ACHN (cell line): ENCODE measurements around the gene SF3B6.
A peak's percentile ranks its signal among the peaks of the same experiment; 100 is the strongest.
"Not testable (repeated sequence)": the region's sequence is repeated elsewhere in the genome, so short reads cannot be mapped to it uniquely, and the experiment has no call there.

ENCODE experiments used
- DNase-seq: peaks from one replicate; pipeline ENCODE4 v3.0.0-alpha.2; 2015
- in situ Hi-C: cut with HindIII; loops from 2 replicates; pipeline ENCODE4 v1.10.0; 2017; ENCODE audit warnings: low sequenced_read_pairs, low pct_ligation_motif_present, low pct_unique_long_range_greater_than_20kb

The SF3B6 gene

DNA sequence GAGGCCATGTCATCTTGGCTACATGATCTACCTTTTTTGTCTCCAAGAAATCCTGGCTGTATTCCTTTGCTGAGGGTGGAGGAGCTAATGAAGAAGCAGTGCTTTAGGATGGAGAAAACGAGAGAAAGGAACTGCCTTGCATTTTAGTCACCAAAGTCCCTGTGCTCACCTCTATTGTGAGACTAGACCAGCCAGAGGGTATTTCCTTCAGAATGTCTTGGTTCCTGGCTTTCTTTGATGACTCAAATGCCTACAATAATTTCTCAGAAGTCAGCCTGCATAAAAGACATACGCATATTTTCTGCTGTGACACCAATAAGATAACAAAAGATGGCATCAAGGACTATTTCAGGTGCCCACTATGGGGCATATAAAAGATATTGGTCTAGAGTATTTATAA lies 10.8 kb downstream of the SF3B6 start:
- no peak for DNase-seq
- in situ Hi-C loops: no loop called here

DNA sequence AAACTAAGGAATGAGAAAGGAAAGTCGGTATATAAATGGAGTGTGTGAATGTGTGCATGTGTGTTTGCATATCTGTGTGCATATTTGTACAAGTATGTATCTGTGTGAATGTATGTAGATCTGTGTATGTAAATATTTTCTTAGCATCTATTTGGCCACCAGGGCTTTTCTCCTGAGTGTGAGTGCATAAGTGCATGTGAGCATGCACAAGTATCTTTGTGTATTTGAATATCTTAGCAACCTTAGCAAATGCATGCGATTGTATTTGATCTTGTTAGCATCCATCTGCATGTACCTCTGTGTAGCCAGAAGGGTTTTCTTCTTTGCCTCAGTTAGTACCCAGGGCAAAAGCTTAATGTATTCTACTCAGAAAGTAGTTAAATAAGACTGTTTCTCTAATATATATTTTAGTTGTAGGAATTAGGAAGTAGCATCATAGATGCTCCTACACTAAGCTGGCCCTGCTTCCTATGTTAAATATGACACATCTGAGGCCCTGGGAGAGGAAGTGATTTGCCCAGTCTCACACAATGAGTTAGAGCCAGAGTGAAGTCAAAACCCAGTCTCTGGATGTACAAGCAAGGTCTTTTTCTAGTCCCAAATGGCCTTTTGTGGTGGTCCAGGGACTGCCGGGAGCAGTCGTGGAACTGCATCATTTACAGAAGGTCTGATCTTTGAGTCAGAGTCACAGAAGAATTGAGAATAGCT lies 17.4 kb downstream of the SF3B6 start:
- in situ Hi-C loops: no loop called here

DNA sequence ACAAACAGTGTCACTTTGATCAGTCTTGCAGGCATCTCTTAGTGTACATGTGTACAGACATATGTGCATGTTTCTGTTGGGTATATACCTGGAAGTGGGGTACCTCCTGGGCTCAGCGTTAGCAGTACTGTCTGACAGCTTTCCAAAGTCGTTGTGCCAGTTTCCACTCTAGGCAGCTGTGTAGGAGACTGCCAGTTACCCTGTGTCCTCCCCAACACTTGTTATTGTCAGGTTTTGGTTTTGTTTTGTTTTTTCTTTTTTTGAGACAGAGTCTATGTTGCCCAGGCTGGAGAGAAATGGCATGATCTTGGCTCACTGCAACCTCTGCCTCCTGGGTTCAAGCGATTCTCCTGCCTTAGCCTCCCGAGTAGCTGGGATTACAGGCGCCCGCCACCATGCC lies 20.4 kb downstream of the SF3B6 start:
- no peak for DNase-seq
- in situ Hi-C loops: no loop called here

More for the DNA sequence above, 17.4 kb downstream of the SF3B6 start:
- DNase-seq: no peak

DNA sequence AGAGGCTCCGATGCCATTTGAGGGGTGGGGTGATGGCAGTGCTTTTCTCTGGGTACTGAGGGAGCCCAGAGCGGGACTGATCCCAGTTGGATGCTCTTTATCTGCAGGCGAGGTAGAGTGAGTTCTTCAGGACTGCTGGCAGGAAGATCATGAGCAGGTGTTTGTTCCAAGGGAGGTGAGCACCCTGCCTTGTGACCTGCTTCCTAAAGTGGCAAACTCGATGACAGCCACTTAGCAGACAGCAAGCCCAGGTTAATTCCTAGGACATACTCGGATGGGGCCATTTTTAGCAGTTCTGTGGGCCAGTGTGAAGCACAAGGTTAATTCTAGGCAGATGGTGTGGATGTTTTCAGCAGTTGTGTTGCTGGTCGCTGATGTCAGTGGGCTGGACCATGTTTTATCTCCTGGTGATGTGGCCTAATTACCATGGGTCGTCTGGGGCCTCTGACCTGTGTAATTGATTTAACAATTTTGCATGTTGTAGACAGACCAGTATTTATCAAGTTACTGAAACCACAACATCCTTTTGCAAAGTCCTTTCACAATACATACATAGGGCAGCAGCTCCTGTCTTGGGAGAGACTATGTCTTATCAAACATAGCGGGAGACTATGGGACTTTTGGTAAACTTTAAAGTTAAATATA lies 21.6 kb downstream of the SF3B6 start:
- DNase-seq: no peak
- in situ Hi-C loops: no loop called here

DNA sequence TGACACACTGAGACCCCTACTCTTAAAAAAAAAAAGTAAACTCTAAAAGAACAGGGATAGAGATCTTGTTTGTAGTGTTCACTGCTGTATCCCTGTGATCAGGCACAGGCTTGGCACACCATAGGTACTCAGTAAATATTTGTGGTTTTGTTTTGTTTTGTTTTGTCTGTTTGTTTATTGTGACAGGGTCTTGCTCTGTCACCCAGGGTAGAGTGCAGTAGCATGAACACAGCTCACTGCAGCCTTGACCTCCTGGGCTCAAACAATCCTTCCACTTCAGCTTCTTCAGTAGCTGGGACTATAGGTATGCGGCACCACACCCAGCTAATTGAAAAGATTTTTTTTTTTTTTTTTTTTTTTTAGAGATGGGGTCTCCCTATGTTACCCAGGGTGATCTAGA lies 23.2 kb downstream of the SF3B6 start:
- in situ Hi-C loops: no loop called here

DNA sequence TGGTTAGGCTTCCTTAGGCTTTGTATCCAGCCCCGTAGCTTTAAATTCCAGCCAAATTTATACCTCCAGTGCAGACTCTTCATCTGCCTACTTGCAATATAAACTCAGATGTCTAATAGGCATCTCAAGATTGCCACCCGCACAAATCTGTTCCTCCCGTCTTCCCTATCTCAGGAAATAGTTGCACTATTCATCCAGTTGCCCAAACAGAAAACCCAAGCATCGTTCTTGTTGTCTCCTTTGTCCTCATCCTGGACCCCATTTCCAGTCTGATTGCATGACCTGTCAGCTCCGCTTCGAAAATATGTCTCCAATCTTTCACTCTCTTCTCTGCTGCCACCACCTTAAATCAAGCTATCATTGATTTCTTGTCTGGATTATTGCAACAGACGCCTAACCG lies 24.3 kb downstream of the SF3B6 start:
- in situ Hi-C loops: no loop called here
- no peak for DNase-seq

More for the DNA sequence above, 23.2 kb downstream of the SF3B6 start:
- DNase-seq: no peak

DNA sequence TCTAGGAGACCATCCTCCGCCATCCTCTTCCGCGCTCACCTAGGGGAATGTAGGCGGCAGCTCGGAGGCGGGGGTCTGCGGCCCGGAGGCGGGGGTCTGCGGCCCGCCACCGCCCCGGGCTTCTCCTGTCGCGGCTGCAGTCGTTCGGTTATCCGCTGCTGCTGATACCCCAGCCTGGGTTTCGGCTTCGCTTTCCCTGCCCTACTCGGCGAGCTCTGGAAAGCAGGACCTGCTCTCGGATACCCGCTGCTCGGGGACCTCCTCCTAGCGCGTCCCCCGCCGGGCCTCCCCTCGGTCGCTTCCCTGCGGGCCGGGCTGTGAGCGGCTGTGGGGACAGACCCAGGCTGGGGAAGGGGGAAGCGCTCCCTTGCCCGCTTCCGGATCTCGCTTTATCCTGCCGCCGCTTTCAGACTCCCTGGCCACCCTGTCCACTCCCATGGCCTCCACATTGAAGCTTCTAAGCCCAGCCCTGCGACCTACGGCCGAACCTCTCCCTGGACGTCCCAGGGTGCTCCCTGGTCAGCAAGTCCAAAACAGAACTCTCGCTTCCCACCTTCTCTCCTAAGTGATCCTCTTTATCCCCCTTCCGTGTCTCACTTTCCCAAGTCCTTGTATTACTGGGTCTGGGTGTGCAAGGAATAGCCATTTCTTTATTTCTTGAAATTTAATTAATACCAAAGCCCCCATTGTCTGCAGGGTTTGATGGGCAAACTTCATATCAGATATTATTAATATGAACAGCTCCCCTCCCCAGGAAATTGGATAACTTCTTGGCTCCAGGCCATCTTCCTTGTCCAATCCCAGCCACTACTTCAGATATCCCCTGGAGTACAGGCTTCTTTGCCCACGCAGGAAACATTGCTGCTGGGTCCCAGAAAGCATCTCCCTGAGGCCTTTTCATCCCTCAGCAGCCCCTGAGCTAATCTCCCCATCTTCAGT lies 25.8 kb downstream of the SF3B6 start:
- in situ Hi-C loops: no loop called here
- DNase-seq: no peak

DNA sequence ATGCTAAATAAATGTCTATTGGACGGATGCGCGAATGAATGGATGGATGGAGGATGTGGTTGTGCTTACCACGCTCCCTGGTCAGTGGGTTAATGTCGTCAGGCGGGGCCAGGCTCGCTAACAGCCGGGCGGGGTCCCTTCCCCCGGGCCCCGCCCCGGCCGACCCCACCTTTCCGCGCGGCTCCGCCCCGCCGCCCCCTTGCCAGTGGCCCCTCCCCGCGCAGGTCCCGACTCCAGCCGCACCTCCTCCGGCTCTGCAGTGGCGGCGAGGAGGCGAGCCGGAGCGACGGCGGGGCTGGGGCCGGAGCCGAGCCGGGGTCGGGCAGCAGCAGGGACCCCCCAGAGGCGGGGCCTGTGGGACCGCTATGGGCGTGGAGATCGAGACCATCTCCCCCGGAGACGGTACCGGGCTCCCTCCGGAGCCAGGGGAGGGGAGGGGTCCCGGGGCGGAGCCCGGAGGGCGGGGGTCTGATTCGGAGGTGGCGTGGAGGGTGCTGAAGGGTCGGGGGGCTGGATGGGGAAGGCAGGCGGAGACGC lies 26.6 kb downstream of the SF3B6 start, which contains the start of gene FKBP1B:
FKBP1B (plus strand) TSS at position 257 of the 537 bp plus-strand sequence; CDS start at position 366, 109 bp downstream.
- peak; percentile 67 for DNase-seq
- in situ Hi-C loops: no loop called here

DNA sequence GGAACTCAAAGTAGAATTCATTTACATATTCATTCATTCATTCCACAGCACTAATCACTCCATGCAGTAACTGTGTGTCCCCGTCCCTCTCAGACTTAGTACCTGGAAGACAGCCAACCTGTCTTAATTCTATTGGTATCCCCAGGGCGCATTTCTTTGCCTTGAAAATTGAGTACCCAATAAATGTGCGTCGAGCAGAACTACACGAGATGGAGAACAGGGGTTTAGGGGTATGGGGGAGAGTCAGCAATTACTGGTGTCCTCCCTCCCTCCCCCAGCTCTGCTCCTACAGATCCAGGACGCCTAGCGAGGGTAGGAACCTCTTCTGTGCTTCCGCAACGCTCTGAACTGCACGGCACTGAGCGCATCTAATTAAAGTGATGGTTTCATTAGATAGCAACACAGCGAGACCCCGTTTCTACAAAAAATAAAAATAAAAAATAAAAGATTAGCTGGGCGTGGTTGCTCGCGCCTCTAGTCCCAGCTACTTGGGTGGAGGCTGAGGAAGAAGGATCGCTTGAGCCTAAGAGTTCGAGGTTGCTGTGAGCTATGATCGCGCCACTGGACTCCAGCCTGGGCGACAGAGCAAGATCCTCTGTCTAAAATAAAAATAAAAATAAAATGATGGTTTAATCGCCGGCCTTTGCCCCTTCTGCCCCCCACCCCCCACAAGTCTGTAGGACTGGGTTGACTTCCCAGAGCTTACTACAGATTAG lies 27.2 kb downstream of the SF3B6 start:
- DNase-seq: no peak
- in situ Hi-C loops: no loop called here

DNA sequence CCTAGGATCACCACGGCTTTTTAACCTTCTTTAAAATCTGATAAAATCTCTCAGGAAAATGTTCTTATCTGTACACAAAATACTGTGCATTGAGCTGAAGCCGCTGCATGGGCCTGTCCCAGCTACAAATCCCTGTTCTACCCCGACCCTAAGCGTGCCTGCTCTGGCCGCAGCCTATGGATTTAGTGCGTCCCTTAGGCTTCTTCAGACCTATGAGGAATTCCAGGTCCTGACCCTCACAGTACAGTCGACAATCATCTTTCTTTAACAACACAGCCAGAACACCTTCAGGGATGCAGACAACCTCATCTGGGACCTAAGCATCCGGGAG lies 28.5 kb downstream of the SF3B6 start:
- no peak for DNase-seq

DNA sequence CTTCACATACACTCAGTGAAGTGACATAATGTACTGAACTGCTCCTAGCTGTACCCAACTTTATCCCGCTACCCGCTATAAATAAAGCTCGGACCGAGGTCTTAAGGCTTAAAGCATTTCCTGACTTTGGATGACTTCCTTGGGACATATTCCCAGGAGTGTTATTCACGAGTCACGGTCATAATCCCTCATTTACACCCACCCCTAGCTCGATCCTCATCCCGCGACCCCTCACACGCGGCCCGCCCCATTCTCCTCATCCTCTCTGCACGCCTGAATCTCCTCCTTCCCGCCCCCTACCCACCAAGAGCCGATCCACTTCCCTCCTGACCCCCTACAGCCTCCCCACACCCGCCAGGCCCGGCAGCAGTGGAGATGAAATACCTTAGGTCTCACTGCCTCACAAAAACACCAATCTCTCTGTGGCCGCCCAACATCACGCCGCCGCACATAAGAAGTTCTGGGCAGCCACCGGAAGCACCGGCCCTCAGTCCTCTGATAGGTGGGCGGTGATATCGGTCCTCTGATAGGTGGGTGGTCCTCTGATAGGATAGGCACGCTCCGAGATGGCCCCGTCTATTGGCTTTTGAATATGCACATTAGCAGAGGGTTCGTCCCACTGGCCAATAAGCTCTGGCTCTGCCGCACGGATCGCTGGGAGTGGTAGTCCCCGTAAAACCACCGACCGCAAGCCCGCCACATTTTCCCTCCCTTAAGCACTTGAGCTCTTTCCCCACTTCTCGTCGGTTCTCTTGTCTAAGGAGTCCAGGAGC lies 29.0 kb downstream of the SF3B6 start, which contains the start of gene WDCP:
WDCP (minus strand) TSS at position 462 of the 773 bp plus-strand sequence. CDS start 7,897 bp downstream, outside the sequence.
- DNase-seq: peak; percentile 99
- in situ Hi-C loops: no loop called here

More for the DNA sequence above, 28.5 kb downstream of the SF3B6 start:
- in situ Hi-C loops: no loop called here

DNA sequence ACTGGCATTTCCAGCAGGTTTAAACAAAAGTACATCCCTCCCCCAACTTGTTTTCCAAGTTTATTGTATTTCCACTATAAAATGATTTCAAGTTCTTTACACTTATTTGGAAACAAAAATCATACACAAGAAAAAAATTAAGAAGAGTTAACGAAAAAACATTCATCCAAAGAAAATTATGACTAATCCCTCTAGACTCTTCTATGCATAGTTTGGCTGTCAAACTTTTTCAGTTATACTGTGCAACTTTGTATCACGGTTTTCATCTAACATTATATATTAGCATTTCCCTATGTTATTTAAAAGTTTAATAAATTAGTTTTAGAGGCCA lies 29.6 kb downstream of the SF3B6 start:
- no peak for DNase-seq
- in situ Hi-C loops: no loop called here

DNA sequence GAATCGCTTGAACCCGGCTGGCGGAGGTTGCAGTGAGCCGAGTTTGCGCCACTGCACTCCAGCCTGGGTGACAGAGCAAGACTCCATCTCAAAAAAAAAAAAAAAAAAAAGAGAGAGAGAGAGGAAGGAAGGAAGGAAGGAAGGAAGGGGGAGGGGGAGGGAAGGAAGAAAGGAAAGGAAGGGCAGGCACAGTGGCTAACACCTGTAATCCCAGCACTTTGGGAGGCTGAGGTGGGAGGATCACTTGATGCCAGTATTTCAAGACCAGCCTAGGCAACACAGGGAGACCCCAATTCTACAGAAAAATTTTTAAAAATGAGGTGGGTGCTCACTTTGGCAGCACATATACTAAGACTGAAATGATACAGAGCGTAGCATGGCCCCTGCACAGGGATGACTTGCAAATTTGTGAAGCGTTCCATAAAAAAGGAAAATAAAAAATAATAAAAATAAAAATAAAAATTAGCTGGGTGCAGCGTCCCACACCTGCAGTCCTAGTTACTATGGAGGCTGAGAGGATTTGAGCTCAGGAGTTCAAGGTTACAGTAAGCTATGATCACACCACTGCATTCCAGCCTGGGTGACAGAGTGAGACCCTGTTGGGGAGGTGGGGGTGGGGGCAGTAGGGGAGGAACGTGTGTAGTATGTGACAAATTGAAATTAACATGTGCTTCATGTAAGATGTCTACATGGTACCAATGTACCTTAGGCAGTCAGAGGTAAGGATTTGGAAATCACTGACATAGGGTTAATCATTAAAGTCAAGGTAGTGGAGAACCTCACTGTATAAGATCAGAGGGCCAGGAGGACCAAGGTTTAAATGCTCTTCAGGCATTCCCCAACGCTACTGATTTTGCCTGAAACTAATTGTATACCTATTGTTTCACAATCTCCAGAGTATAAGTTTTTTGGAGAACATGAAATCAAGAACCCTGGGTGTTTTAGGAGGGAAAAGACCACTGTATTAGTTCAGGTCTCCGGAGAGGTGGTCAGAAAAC lies 30.3 kb downstream of the SF3B6 start:
- in situ Hi-C loops: no loop called here

DNA sequence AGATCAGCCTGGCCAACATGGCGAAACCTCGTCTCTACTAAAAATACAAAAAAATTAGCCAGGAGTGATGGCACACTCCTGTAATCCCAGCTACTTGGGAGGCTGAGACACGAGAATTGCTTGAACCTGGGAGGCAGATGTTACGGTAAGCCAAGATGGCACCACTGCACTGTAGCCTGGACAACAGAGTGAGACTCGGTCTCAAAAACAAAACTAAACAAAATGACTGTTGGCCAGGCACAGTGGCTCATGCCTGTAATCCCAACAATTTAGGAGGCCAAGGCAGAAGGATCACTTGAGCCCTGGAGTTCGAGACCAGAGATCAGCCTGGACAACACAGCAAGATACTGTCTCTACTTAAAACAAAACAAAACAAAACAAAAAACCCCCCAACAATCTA lies 33.0 kb downstream of the SF3B6 start:
- in situ Hi-C loops, DNase-seq: not testable (repeated sequence)

More for the DNA sequence above, 30.3 kb downstream of the SF3B6 start:
- DNase-seq: no peak

DNA sequence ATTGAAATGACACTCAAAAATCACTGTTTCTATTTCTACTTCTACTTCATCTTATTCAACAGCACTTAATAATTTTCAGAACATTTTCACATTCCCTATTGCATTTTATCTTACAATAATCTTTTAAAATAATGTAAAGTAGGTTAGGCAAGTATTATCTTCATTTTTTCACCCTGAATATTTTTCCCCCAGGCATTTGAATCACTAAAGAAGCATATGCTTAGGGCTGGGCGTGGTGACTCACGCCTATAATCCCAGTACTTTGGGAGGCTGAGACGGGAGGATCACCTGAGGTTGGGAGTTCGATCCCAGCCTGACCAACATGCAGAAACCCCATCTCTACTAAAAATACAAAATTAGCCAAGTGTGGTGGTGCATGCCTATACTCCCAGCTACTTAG lies 35.6 kb downstream of the SF3B6 start:
- in situ Hi-C loops: no loop called here
- DNase-seq: no peak

DNA sequence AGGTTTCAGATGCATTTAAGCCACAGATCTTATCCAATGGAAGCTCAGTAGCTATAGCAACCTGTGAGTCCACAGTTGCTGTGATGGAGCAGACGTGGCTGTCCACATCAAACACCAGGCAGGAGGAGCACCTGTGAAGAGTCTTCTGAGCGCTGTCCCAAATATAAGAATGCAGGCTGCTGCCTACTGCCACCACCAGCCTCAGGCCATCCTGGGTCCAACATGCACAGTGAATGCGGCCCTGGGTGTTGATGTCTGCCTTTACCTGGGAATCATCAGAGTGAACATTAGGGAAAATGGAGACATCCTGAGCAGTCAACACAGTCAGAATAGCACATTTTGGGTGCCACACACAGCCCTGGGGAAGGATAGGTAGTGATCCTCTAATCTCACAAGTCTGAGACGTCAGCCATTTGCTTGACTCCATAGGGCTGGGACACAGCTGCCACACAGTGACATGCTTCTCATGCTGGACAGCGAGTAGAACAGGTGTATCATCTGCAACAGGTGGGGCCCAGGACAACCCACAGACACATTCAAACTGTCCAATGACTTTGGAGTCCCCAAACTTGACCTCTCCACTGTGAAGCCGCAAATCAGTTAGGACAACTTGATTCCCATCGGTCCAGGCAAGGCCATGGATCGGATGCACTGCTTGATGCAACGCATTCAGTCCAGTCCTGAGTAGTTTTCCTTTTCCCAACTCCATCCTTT lies 37.2 kb downstream of the SF3B6 start:
- no peak for DNase-seq
- in situ Hi-C loops: no loop called here
